Measurements from ENCODE around the gene ICAM1.

DNA sequence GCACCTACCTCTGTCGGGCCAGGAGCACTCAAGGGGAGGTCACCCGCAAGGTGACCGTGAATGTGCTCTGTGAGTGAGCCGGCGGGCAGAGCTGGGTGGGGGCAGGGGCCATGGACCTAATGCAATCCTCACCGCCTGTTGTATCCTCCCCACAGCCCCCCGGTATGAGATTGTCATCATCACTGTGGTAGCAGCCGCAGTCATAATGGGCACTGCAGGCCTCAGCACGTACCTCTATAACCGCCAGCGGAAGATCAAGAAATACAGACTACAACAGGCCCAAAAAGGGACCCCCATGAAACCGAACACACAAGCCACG is 14.0 kb downstream of the ICAM1 start:
- TF ChIP-seq, protein P1, sequence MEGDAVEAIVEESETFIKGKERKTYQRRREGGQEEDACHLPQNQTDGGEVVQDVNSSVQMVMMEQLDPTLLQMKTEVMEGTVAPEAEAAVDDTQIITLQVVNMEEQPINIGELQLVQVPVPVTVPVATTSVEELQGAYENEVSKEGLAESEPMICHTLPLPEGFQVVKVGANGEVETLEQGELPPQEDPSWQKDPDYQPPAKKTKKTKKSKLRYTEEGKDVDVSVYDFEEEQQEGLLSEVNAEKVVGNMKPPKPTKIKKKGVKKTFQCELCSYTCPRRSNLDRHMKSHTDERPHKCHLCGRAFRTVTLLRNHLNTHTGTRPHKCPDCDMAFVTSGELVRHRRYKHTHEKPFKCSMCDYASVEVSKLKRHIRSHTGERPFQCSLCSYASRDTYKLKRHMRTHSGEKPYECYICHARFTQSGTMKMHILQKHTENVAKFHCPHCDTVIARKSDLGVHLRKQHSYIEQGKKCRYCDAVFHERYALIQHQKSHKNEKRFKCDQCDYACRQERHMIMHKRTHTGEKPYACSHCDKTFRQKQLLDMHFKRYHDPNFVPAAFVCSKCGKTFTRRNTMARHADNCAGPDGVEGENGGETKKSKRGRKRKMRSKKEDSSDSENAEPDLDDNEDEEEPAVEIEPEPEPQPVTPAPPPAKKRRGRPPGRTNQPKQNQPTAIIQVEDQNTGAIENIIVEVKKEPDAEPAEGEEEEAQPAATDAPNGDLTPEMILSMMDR (optimal IDR thresholded peaks at IDR 0.05 in 1 of 3, IDR thresholded peaks at IDR 0.05 in 1 of 3, conservative IDR thresholded peaks at IDR 0.05 in 1 of 3; ENCODE audit: extremely low read depth in 1 of 3, insufficient read depth in 2 of 3, low read length in 3 of 3): no peak
- no peak for TF ChIP-seq EZH2 (IDR thresholded peaks at IDR 0.05; ENCODE audit: low read length)
